Measurements from ENCODE around the gene MOCS3.

The MOCS3 gene

DNA sequence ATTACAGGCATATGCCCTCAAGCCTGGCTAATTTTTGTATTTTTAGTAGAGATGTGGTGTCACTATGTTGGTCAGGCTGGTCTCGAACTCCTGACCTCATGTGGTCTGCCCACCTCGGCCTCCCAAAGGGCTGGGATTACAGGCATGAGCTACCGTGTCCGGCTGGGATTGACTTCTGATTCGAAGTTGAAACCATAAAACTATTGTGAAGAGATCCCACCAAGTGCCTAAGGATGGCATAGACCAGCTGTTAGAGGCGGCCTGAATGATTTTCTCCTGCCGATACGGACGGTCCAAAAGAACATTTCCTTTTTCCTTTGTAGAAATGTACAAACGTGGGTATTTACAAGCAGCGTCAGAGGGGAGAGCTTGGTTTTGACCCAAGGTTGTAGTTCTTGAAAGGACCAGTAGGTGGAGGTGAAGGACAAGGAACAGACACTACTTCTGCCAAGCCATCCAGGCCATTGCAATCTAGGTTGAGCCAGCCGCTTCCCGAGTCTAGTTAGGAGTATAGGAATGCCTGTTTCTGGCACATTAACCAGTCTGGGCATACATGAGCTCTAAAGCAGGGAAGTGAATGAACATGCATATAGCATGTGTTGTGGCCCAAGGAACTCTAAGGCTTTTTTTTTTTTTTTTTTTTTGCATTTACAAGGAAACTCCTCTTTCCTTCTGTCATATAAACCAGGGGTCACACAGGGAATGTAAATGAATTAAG, 29.0 kb downstream of the MOCS3 start:
- peak; percentile 82 for DNase-seq

DNA sequence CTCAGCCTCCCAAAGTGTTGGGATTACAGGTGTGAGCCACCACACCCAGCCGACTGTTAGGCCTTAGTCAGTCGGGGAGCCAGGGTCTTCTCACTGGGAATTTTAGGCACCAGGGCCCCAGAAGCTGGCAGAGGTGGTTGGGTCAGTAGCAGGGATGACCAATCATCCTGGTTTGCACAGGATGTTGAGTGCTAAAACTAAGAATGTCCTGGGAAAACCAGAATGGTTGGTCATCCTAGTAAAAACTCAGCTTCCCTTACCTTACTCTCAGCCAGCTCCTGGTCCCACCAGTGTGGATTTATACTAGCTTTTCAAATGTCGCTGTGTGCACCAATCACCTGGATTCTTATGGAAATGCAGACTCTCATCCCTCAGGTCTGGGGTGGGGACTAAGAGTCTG, 32.5 kb downstream of the MOCS3 start:
- no peak for DNase-seq

DNA sequence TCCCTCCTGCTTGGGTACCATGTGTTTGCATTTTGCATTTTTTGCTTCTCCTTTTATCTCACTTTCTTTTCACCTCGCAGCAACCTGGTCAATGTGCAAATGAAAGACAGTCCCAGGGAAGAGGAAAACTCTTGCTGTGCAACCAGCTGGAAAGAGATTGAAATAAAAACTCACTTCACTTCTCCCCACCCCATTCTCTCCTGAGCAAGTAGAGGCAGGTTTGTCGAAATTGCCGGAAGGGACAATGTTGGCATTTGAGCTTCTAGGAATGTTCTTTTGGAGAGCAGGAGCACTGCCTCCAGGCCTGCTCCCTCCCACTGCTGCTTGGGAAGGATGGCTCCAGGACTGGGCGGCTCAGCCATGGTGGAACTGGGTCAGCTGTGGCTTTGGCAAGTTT, 33.7 kb downstream of the MOCS3 start:
- DNase-seq, result no peak

DNA sequence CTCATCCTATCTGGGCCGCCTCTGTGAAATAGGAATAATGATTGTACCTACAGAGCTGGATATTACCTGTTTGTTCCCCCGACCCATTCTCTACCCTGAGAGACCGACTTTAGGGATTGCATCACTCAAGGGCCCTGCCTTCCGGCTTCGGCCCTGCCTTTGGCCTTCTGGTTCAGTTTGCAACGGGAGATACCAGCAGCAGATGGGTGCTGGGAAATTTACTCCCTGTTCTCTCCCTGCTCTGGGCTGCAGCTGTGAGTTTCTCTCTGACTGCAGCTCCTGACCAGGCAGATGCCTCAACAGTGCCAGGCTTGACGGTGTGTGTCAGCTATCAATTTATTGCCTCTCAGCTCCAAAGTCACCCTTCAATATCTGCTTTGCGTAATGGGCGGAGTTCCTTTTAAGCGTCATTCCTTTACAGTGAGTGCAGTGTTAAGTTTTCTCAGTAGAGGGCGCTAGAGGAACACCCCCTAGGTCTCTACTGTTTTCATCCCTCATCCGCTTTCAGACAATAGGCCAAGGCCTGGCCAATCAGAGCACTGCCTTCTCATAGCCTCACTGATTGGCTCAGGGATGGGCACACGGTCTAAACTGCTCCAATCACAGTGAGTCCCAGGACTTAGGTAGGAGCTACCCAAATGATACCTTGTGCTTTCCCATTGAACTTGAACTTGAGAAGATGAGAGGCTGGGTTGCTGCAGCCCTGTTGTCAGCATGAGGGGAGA, 34.3 kb downstream of the MOCS3 start:
- DNase-seq, result no peak

DNA sequence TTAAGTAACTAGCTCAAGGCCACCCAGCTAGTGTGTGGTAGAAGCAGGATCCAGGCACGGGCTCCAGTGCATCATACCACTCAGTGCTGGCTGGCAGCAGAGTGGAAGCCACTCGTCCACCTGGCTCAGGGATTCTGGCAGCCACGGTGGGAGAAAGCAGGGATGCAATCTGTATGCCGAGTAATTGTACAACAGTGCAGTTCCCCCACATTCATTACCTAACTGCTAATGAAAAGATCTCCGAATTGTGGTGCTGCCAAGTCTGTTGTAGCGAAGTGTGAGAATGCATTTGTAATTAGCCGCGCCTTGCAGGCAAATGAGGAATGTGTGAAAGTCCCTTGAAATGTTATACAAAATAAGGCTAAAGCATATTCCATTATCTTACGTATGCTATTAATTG, 35.3 kb downstream of the MOCS3 start:
- DNase-seq, result no peak

DNA sequence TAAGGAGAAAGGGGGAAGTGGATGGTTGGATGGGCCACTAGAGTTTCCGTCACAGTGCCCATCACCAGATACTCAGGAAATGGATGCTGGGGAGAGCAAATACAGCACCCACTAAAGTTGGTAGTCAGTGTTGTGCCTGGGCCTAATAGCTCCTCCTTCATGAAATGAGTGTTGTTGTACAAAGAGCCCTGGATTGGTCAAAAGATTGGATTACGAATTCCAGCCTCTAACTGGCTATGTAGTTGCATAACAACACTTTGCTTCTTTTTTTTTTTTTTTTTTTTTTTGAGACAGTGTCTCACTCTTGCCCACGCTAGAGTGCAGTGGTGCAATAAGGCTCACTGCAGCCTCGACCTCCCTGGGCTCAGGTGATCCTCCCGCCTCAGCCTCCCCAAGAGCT, 36.9 kb downstream of the MOCS3 start:
- DNase-seq, result no peak

DNA sequence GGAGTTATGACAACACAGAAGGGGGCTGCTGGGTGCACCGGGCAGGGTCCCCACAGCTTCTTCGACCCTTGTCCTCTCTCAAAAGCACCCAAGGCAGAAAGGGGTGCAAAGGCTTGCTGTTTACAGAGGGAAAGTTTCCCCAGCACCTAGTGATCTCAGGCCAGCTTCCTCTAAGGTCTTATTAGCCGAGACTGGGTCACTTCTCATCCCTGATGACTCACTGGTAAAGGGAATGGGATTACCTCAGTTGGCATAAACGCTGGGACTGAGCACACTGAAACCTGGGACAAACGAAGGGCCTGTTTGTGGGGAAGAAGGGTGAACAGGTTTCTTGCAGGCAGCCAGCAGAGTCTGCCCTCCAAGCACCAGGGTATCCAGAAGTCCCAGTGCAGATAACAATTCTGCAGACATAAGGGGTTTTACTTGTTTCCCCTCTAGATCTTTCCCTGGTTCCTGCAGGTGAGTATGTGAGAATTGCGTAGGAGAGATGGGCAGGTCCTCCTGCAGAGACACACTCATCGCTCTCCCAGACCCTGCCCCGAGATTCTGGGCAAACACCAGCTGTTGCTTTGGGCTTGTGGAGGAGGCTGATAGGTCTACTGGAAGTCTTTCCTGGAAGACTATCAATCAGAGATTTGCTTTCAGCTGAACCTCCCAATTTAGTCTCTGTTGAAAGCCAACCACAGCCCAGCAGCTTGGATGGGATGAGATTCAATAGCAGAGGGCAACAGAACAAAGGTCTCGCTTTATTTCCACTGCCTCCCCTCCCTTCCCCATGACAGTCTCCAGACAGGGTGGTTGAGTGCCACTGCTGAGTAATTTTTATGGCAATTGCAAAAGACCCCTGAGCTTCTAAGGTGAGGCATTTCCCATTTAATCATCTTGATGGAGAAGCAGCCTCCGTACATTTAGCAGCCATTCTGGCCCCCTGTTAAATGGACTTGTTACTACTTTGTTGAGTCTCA, 38.6 kb downstream of the MOCS3 start:
- DNase-seq, result no peak

DNA sequence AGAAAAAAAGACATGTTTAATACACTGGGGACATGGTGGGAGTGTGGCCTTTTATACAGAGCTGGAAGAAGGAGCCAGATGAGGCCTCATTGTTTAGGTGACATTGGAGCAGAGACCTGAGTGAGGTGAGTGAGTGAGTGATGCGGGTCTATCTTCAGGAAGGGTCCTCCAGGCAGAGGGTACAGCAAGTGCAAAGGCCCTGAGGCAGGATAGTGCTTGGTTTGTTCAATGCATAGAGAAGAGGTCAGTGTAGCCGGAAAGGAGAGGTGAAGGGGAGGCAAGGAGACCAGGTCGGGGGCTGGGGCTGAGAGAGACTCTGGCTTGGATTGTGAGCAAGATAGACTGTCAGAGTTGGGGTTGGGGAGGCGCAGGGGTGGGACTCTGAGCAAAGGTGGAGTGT, 40.7 kb downstream of the MOCS3 start:
- no peak for DNase-seq

DNA sequence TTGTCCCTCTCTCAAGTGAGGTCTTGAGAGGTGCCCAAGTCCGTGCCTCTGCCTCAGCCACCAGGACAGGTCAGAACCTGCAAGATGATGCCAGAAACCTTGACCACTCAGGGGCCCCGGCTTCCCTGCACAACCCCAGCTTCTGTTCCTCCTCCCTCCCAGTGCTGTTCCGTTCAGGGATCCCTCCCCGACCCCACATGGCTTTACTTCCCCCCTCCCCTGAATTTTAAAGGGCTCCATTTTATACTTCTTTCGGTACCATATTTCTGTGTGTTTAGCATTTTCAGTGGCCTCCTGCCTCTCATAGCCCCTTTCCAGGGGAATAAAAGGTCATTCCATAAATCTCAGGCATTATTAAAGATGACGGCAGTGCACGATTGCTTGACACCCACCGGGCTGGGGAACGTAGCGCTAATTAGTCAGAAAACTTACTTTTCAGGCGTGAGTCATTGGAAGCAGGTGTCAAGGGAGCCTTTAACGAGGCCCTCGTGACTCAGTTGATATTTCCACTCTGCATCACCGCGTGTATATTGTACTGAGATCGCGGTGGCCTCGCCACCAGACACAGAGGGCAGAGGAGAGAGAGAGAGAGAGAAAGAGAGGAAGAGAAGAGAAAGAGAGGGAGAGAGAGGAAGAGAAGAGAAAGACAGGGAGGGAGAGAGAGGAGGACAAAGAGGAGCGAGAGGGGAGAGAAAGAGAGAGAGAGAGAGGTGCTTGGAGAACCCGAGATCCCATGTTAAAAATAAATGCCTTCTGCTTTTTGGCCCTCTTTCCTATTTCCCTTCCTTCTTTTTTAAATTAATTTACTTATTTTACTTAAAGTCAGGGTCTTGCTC, 43.0 kb downstream of the MOCS3 start:
- DNase-seq, result no peak

DNA sequence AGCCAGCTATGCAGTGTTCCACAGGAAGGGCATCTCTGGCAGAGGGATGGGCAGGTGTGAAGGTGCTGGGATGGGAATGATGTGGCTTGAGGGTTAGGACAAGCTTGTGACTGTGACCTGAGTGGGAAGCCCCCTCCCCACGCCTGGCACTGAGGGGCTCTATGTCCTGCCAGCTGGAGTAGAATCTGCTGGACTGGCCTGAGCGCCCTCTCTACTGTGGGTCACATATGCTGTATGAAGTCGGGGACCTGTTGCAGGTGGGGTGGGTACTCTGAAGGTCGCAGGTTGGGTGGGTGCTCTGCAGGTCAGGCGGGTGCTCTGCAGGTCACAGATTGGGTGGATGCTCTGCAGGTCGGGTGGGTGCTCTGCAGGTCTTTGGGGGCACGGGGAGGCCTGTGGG, 44.0 kb downstream of the MOCS3 start:
- DNase-seq, result no peak

DNA sequence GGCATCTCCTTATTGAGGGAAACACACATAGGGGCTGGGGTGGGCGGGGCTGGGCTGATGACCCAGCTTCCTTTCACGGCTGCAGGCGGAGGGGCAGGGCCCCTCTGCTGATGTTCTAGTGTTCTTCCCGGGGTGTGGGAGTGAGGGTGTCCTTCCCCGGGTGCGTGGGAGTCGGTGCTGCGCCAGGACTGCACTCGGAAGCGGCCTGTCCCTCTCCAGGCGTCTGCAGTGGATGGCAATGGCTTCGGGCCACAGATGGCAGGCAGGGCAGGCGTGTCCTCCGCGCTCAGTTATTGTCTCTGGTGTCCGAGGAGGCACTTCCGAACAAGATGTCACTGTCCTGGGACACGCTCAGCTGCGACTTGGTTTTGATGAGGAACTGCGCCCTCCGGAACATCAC, 45.1 kb downstream of the MOCS3 start:
- DNase-seq, result no peak

DNA sequence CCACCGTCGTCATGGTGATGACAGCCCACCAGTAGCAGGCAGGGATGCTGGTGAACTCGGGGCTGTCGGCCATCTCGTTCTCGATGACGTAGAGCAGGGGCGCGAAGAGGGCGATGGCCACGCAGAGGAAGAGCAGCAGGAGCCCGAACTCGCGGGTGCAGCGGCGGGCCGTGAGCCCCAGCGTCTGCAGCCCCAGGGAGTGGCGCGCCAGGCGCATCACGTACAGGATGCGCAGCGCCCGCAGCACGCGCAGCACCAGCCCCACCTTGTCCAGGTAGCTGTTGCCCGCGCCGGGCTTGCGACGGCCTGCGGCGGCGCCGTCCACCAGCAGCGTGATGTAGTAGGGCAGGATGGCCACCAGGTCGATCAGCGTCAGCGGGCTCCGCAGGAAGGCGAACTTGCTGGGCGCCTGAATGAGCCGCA, 45.7 kb downstream of the MOCS3 start:
- DNase-seq, result no peak

DNA sequence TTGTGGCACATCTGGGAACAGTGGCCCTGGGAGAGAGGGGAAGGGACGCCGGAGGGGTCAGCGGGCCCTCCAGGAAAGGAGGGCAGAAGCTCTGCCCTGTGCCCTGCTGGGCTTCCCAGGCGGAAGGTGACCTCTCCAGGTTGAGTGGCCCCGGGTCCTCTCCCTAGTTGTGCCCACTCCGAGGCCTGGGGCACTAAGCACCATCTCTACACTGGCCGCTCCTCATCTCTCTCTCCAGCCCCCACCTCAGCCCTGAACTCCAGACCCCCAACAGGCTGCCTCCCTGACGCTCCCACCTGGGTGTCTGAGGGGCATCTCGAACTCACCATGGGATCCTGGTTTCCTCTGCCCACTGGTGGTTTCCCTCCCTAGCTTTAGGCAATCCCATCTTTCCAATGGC, 46.2 kb downstream of the MOCS3 start:
- no peak for DNase-seq

DNA sequence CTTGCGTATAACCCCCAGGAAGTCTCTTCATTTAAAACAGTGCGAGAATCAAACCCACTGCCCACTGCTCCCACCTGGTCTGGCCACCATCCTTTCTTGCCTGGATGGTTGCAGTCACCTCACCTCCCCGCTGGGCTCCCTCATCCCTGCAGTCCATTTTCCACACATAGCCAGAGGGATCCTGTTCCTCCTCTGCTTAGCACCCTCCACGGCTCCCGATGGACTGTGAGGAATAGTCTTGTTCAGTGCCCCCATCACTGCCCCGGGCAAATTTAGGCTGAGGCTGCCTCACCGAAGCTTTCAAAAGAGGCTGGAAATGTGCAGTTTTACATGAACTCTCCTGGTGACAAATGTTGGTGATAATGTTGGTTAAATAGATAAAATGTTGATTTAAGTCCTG, 46.6 kb downstream of the MOCS3 start:
- no peak for DNase-seq

DNA sequence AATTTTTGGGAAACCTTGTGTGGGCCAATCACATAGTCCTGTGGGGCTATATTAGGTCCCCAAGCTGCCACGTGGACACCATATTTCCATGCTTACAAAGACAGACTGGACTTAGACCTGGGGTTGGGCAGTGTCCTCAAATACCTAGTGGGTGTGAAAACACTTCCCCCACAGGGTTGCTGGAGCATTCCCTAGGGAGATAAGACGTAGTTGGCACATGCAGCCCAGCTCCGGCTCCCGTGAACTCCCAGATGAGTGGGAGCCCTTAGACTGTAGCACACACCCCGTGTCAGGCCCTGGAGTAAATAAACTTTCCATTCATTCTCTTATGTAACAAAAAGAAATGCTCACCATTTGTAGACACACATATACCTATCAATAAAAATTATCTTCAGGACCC, 50.1 kb downstream of the MOCS3 start:
- DNase-seq, result no peak

DNA sequence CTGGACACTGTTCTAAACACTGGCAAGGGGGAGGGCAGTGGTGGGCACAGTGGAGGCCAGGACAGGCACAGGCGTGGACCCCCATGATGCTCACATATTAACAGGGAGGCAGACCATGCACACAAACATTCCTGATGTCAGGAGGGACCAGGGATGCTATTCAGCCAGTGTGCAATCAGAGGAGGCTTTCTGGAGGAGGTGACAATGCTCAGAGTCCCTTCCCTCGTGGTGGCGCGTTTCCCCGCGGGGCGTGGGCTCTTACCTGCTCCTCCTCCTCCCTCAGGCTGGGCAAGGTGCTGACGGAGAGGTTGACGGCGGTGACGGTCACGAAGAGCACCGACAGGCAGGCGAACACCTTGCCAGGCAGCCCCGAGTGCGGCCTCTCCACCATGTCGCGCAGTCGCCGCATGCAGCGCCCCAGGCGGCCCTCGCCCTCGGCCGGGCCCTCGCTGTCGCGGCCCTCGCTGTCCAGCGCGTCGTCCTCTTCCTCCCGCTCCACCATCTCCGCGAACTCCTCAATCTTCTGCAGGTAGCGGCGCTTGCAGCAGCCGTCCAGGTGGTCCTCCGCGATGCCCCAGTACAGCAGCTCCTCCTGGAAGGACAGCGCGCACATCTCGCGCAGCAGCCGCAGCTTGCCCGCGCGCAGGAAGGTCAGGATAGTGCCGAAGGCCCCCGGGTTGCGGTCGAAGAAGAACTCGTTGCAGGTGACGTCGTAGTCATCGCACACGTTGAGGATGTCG, 50.9 kb downstream of the MOCS3 start:
- DNase-seq, result no peak

DNA sequence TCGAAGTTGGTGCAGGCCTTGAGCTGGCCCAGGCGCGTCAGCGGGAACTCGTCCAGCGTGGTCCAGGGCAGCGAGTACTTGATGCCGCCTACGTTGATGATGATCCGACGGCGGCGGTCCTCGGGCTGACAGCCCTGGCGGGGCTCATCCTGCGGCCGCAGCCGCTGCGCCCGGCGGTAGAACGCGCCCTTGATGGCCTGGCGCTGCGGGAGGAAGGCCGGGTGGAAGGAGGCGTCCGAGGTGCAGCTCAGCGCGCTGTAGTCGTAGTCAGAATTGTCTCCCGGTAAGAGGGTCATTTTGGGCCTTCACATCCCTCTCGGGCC, 51.4 kb downstream of the MOCS3 start:
- no peak for DNase-seq

DNA sequence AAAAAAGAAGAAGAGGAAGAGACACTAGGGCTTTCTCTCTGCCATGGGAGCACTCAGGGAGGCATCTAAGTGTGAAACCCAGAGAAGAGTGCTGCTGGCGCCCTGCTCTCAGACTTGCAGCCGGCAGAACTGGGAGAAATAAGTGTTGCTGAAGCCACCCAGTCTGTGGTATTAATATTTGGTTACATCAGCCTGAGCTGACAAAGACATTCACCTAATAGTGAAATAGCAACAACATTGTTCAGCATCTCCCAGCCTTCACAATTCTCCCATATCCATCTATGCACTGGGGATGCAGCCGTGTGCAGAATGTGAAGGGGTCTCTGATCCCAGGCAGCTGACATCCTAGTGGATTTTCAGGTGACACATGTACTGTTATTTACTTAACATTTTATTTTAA, 52.3 kb downstream of the MOCS3 start:
- DNase-seq, result no peak

DNA sequence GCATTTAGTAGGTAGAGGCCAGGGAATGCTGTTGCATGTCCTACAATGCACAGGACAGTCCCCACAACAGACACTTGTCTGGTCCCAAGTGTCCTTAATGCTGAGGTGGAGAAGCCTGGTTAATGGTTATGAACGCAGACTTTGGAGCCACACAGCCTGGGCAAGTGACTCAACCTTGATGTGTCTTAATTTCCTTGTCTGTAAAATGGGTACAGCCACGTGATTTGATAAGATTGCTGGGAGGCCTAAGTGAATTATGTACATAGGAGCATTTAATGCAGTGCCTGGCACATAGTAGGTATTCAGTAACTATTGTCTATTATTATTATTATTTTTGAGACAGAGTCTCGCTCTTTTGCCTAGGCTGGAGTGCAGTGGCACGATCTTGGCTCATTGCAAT, 52.9 kb downstream of the MOCS3 start:
- no peak for DNase-seq

DNA sequence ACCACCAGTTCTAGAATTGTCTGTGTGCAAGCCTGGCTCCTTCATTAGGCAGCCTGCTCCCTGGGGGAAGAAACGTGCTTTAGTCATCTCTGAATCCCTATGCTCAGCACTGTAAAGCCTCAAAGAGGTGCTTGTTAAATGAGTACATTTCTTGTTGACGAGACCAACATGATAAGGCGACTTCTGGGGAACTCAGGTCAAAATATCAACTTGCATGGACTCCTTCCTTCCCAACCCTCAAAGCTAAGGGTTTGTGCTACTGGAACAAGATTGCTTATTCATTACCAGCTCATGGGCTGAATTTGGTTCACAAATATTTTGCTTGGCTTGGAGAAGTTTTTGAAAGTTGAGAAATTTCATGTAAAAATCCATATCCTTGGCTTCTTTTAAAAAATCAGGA, 53.7 kb downstream of the MOCS3 start:
- no peak for DNase-seq

Measured in right hindlimb (tissue), 1 donor.